HL-60 (cell line): ENCODE measurements around the gene GRAMD4.

Source experiments
- DNase-seq, 2 experiments: peaks; one replicate each; pipeline ENCODE4 v3.0.0-alpha.2; 2010 to 2020; ENCODE audit warnings: low read depth in 1 of 2, low spot score in 1 of 2
- H3K27ac ChIP-seq: fragments of 250-450 bp; sonication (Bioruptor Pico); replicated peaks from 2 replicates; pipeline ENCODE4 v1.5.1; 2020; ENCODE audit warnings: mild to moderate bottlenecking, moderate library complexity
- H3K27me3 ChIP-seq: fragments of 250-450 bp; sonication (Bioruptor Pico); 2 replicates; pipeline ENCODE4 v1.5.1; 2021; ENCODE audit warnings: mild to moderate bottlenecking, moderate library complexity; ENCODE audit not compliant: insufficient read depth, poor library complexity, severe bottlenecking
- H3K4me3 ChIP-seq: replicated peaks from 2 replicates; pipeline ENCODE4 v1.5.1; 2011; ENCODE audit warnings: mild to moderate bottlenecking, control low read depth, low read length; ENCODE audit not compliant: insufficient read depth
- CTCF ChIP-seq: IDR thresholded peaks from one replicate; pipeline ENCODE4 v1.5.1; 2011; ENCODE audit warnings: low read length, control low read depth, inconsistent platforms; ENCODE audit not compliant: insufficient read depth
- GABPA ChIP-seq: IDR thresholded peaks from 2 replicates; pipeline ENCODE4 v1.6.1; 2012; ENCODE audit warnings: low read depth
- POLR2AphosphoS5 ChIP-seq: IDR thresholded peaks from 2 replicates; pipeline ENCODE4 v1.6.1; 2012; ENCODE audit warnings: low read depth
- REST ChIP-seq: IDR thresholded peaks from 2 replicates; pipeline ENCODE4 v1.6.1; 2012; ENCODE audit warnings: low read depth; ENCODE audit not compliant: insufficient replicate concordance
- SPI1 ChIP-seq: IDR thresholded peaks from 2 replicates; pipeline ENCODE4 v1.6.1; 2012; ENCODE audit warnings: low read depth, mild to moderate bottlenecking, borderline replicate concordance

GRAMD4 gene

GRCh38 chr22:46627806-46628482 lies 7.8 kb downstream of the GRAMD4 start:
- DNase-seq: no peak
- H3K4me3 ChIP-seq: no peak overlapping the region
- no peaks in the 10 kb centered on the region for H3K27me3 ChIP-seq
- TF ChIP-seq SPI1: no peak
- TF ChIP-seq REST: no peak
- TF ChIP-seq CTCF: no peak
- TF ChIP-seq POLR2AphosphoS5: no peak
- TF ChIP-seq GABPA: no peak
- H3K27ac ChIP-seq: no peak overlapping the region

- DNase-seq: no peak
- no peaks in the 10 kb centered on the region for H3K27me3 ChIP-seq
Observed at GRCh38 chr22:46628756-46629155, 8.6 kb downstream of the GRAMD4 start.

GRCh38 chr22:46629291-46629690 lies 9.1 kb downstream of the GRAMD4 start:
- TF ChIP-seq SPI1 (no peak), CTCF (no peak), GABPA (no peak), REST (no peak), POLR2AphosphoS5 (no peak)
- Histone ChIP-seq H3K27me3 (no peaks in the 10 kb centered on the region), H3K27ac (no peak overlapping the region), H3K4me3 (no peak overlapping the region)
- DNase-seq: no peak

More at GRCh38 chr22:46628756-46629155, 8.6 kb downstream of the GRAMD4 start:
- Histone ChIP-seq H3K4me3 (no peak overlapping the region), H3K27ac (no peak overlapping the region)
- TF ChIP-seq CTCF: no peak
- TF ChIP-seq POLR2AphosphoS5: no peak
- TF ChIP-seq GABPA: no peak
- TF ChIP-seq SPI1: no peak

GRCh38 chr22:46631113-46631512 lies 10.9 kb downstream of the GRAMD4 start:
- no peak overlapping the region for H3K27ac ChIP-seq
- no peak overlapping the region for H3K4me3 ChIP-seq
- no peak for TF ChIP-seq REST
- TF ChIP-seq CTCF: no peak
- TF ChIP-seq SPI1: no peak
- no peak for TF ChIP-seq GABPA
- no peak for TF ChIP-seq POLR2AphosphoS5
- H3K27me3 ChIP-seq: no peaks in the 10 kb centered on the region
- DNase-seq: no peak
